Lower leg skin (tissue), 4 donors: ENCODE results near the gene OR10H5. TPM values are rescaled to one million over a fixed set of nuclear protein-coding genes. Genes with fewer than 3 reads are reported as not detected.
"Not testable (repeated sequence)": the region's sequence is repeated elsewhere in the genome, so short reads cannot be mapped to it uniquely, and the experiment has no call there.

ENCODE experiments used
- DNase-seq, 2 donors: peaks; one replicate each; pipeline ENCODE4 v3.0.0-alpha.2; 2019; ENCODE audit warnings: low spot score in 2 of 2
- H3K4me3 ChIP-seq: fragments of 200-600 bp; sonication (generic); 2 replicates; pipeline ENCODE4 v1.5.1; 2017; ENCODE audit warnings: mild to moderate bottlenecking, low read depth; ENCODE audit not compliant: poor library complexity, severe bottlenecking
- CTCF ChIP-seq, 3 donors: fragments of 450-650 bp; IDR thresholded peaks; one replicate each; pipeline ENCODE4 v1.5.1; 2016; ENCODE audit warnings: antibody characterized with exemption in 3 of 3, mild to moderate bottlenecking in 3 of 3, moderate library complexity in 2 of 3
- POLR2A ChIP-seq, 2 donors: fragments of 450-650 bp; IDR thresholded peaks; one replicate each; pipeline ENCODE4 v1.6.1; 2016 to 2017; ENCODE audit warnings: antibody characterized with exemption in 2 of 2, mild to moderate bottlenecking in 1 of 2, moderate library complexity in 1 of 2
- WGBS, 2 donors: methylation state at CpG; one replicate each; pipeline ENCODE4 v1.1.5; 2018; 5-methylcytosine and 5-hydroxymethylcytosine counted together
- intact Hi-C: fragments of 100-400 bp; cut with DNase I; formaldehyde crosslinking; loops from one replicate; pipeline ENCODE4 v1.15.0; 2023; ENCODE audit warnings: low total_unique reads
- total RNA-seq, 4 donors: library from RNA; depleted of rRNA; stranded (reverse); fragments of >200 nt; gene quantifications; one replicate each; pipeline ENCODE4 v1.1.0, GENCODE V29; 2016

OR10H5 gene
- total RNA-seq, 4 donors from 2014 or later: not detected

GRCh38 chr19:15829786-15830185 lies 42.3 kb downstream of the OR10H5 start:
- TF ChIP-seq POLR2A (IDR thresholded peaks at IDR 0.05) (no peak), CTCF (IDR thresholded peaks at IDR 0.05) (no peak)

GRCh38 chr19:15831626-15832025 lies 44.2 kb downstream of the OR10H5 start:
- TF ChIP-seq POLR2A (IDR thresholded peaks at IDR 0.05) (no peak), CTCF (IDR thresholded peaks at IDR 0.05) (no peak)
- 80 to 82% methylated on average over 5 of the region's 5 CpGs for WGBS, 2 donors
- H3K4me3 ChIP-seq: no peak overlapping the region
- DNase-seq: no peak
- intact Hi-C loops: no loop called here

More at GRCh38 chr19:15829786-15830185, 42.3 kb downstream of the OR10H5 start:
- intact Hi-C loops: no loop called here
- H3K4me3 ChIP-seq: no peak overlapping the region
- WGBS, 2 donors: 83 to 91% methylated on average over 8 of the region's 8 CpGs
- no peak for DNase-seq

- intact Hi-C loops, DNase-seq, H3K4me3 ChIP-seq: not testable (repeated sequence)
- 98% methylated on average over 3 of the region's 3 CpGs for WGBS, 2 donors
These were observed 46.8 kb downstream of the OR10H5 start for GRCh38 chr19:15834232-15834631.

GRCh38 chr19:15835565-15836329 lies 48.3 kb downstream of the OR10H5 start:
- H3K4me3 ChIP-seq: peak overlapping the region; percentile 75
- intact Hi-C loops: not testable (repeated sequence)
- WGBS, 2 donors: 31 to 34% methylated on average over 11 of the region's 11 CpGs
- peak in 1 of 2 donors; percentile 19 for DNase-seq

- TF ChIP-seq CTCF (IDR thresholded peaks at IDR 0.05): no peak
- peak in 1 of 2 donors; percentile 91 for TF ChIP-seq POLR2A (IDR thresholded peaks at IDR 0.05)
- H3K4me3 ChIP-seq: peak overlapping the region; percentile 75
- WGBS, 2 donors: 1 to 3% methylated on average over 40 to 50 of the region's 65 CpGs
- intact Hi-C loops: no loop called here
- peak; percentile 99 to 100 for DNase-seq
These were observed 49.1 kb downstream of the OR10H5 start for GRCh38 chr19:15836330-15837220.

- TF ChIP-seq CTCF (IDR thresholded peaks at IDR 0.05) (no peak), POLR2A (IDR thresholded peaks at IDR 0.05) (no peak)
- no peak for DNase-seq
- H3K4me3 ChIP-seq: peak overlapping the region; percentile 75
- WGBS, 2 donors: 0 to 1% methylated on average over 9 of the region's 9 CpGs
- intact Hi-C loops: no loop called here
These were observed 49.8 kb downstream of the OR10H5 start for GRCh38 chr19:15837221-15837731.
